Coronary artery (tissue), 2 donors: ENCODE results near the gene UBA3.

Experiments used
- DNase-seq: peaks from one replicate; pipeline ENCODE4 v3.0.0-alpha.2; 2017; ENCODE audit warnings: low spot score
- H3K27ac ChIP-seq, 2 donors: fragments of 200-600 bp; sonication (generic); one replicate each; pipeline ENCODE4 v1.5.1; 2016 to 2019
- H3K4me3 ChIP-seq: fragments of 200-600 bp; sonication (generic); 2 replicates; pipeline ENCODE4 v1.5.1; 2016; ENCODE audit warnings: mild to moderate bottlenecking, moderate library complexity
- TF ChIP-seq, protein P1 (sequence below): fragments of 200-600 bp; sonication (generic); IDR thresholded peaks from one replicate; pipeline ENCODE4 v1.5.1; 2019; ENCODE audit warnings: antibody characterized with exemption

Gene UBA3

DNA sequence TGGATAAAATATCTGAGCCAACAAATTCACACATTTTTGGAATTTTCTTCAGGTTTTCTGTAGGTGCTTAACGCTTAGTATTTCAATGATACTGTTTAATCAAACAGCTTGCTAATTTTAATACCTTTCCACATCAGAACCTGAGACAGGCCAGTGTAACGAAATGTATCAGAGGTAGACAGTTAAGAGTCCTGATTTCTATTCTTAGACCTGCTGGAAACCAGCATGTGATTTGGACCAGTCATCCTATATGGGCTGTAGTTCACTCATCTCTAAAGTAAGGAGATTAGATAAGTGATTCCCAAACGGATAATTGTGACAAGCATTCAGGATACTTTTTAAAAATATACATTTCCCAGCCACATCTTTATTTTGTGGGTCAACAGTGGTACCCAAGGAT is 23.0 kb upstream of the UBA3 start:
- Histone ChIP-seq H3K27ac (no peak overlapping the region), H3K4me3 (no peak overlapping the region)
- TF ChIP-seq, protein P1, sequence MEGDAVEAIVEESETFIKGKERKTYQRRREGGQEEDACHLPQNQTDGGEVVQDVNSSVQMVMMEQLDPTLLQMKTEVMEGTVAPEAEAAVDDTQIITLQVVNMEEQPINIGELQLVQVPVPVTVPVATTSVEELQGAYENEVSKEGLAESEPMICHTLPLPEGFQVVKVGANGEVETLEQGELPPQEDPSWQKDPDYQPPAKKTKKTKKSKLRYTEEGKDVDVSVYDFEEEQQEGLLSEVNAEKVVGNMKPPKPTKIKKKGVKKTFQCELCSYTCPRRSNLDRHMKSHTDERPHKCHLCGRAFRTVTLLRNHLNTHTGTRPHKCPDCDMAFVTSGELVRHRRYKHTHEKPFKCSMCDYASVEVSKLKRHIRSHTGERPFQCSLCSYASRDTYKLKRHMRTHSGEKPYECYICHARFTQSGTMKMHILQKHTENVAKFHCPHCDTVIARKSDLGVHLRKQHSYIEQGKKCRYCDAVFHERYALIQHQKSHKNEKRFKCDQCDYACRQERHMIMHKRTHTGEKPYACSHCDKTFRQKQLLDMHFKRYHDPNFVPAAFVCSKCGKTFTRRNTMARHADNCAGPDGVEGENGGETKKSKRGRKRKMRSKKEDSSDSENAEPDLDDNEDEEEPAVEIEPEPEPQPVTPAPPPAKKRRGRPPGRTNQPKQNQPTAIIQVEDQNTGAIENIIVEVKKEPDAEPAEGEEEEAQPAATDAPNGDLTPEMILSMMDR = no peak
- no peak for DNase-seq

DNA sequence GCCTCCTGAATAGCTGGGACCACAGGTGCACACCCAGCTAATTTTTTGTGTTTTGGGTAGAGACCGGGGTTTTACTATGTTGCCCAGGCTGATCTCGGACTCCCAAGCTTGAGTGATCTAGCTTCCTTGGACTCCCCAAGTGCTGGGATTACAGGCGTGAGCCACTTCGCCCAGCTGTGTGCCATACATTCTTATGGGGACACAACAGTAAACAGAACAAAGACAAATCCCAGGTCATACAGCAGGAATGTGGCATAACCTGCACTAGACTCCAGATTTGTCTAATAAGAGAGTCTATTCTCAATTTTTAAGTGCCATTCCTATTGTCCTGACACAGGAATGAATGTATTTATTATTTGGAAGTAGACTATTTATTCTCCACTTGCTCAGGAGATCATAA is 22.2 kb upstream of the UBA3 start:
- TF ChIP-seq, protein P1 = no peak
- DNase-seq = no peak
- no peak overlapping the region for H3K27ac ChIP-seq
- H3K4me3 ChIP-seq = no peak overlapping the region

GRCh38 chr3:69099576-69099975 is 19.4 kb upstream of the UBA3 start:
- Histone ChIP-seq H3K27ac (no peak overlapping the region), H3K4me3 (no peak overlapping the region)
- TF ChIP-seq, protein P1 = no peak
- DNase-seq = no peak

- Histone ChIP-seq H3K27ac (no peak overlapping the region), H3K4me3 (no peak overlapping the region)
- TF ChIP-seq, protein P1 = no peak
- DNase-seq = no peak
These were observed 17.4 kb upstream of the UBA3 start for GRCh38 chr3:69097407-69098086.

DNA sequence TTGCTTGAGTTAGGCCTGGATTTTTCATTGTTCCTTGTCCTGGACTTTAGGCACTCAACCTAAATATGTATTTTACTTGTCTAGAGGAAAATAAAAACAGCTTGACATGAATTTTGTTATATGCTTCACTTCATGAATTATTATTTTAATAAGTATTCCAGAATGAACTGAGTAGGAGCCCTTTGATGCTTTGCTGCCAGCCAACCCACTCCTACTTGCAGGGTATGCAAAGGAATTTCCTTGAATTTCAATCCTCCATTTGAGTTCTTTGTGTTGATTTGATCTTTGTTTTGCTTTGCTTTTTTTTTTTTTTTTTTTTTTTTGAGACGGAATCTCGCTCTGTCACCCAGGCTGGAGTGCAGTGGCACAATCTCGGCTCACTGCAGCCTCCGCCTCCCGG is 16.1 kb upstream of the UBA3 start:
- H3K4me3 ChIP-seq = no peak overlapping the region
- H3K27ac ChIP-seq = peak overlapping the region; percentile 68 to 74
- DNase-seq = no peak
- TF ChIP-seq, protein P1 = no peak

DNA sequence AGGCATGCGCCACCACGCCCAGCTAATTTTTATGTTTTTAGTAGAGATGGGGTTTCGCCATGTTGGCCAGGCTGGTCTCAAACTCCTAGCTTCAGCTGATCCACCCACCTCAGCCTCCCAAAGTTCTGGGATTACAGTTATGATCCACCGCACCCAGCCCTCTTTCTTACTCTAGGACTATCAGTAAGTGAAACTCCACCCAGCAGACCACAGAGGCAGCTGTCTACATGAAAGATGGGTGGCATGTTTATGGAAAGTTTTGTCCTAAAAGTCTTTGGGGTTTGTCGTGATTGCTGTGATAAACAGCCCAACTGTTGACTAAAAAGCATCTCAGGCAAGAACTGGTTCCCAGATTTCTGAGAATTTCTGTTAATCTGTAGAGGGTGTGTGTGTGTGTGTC is 15.5 kb upstream of the UBA3 start:
- TF ChIP-seq, protein P1 = no peak
- DNase-seq = no peak
- H3K4me3 ChIP-seq = peak overlapping the region; percentile 12
- H3K27ac ChIP-seq = peak overlapping the region; percentile 68 to 74

GRCh38 chr3:69094467-69095205 is 14.5 kb upstream of the UBA3 start:
- TF ChIP-seq, protein P1 = no peak
- Histone ChIP-seq H3K27ac (peak overlapping the region; percentile 47 to 75), H3K4me3 (peak overlapping the region; percentile 11)
- no peak for DNase-seq
